Measurements from ENCODE around the gene TAS1R2. TPM values are rescaled to one million over a fixed set of nuclear protein-coding genes. Genes with fewer than 3 reads are reported as not detected.

Gene TAS1R2
- polyA plus RNA-seq, 2 of the 4 experiments (the other 2 are of a cell fraction) = not detected

DNA sequence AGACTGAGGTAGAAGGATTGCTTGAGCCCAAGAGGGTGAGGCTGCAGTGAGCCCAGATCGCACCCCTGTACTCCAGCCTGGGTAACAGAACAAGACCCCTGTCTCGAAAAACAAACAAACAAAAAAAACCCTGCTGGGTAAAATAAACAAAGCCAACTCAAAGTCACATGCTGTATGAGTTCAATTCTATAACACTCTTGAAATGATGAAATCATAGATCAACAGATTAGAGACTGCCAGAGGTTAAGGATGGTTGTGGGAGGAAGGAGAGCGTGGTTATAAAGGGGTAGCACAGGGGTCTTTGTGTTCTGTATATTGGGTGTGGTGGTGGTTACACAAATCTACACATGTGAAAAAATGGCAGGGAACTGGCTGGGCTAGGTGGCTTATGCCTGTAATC is 62.5 kb downstream of the TAS1R2 start (continued):
- no peak for TF ChIP-seq MAZ (IDR thresholded peaks at IDR 0.05; ENCODE audit: borderline replicate concordance, low read depth, low read length)
- no peak for TF ChIP-seq USF2 (IDR thresholded peaks at IDR 0.05)
- no peak for TF ChIP-seq CHD2 (IDR thresholded peaks at IDR 0.05; ENCODE audit: low read length, partially characterized antibody)
- no peak for TF ChIP-seq ESRRA (IDR thresholded peaks at IDR 0.05; ENCODE audit: borderline replicate concordance, low read length)
- TF ChIP-seq ZC3H11A (IDR thresholded peaks at IDR 0.05) = no peak

GRCh38 chr1:18795002-18795689 is 64.3 kb downstream of the TAS1R2 start:
- POLR2A ChIA-PET = no interaction called here
- no peak overlapping the region for H3K27ac ChIP-seq
- H3K4me3 ChIP-seq = no peak overlapping the region
- H3K9me3 ChIP-seq = no peaks in the 10 kb centered on the region
- ATAC-seq (no peak), DNase-seq (ENCODE audit: low read depth in 1 of 2, low spot score in 1 of 2) (no peak), FAIRE-seq (no peak)
- no peak overlapping the region for H3K4me2 ChIP-seq
- H3K4me1 ChIP-seq = no peaks in the 10 kb centered on the region
- no peak for TF ChIP-seq RNF2 (IDR thresholded peaks at IDR 0.05; ENCODE audit: borderline replicate concordance, low read depth)
- no peak for TF ChIP-seq RFX5 (IDR thresholded peaks at IDR 0.05)
- no peak for TF ChIP-seq NPAS2 (CRISPR knock-in tag; IDR thresholded peaks at IDR 0.05; ENCODE audit: borderline replicate concordance)
- TF ChIP-seq FOSL2 (IDR thresholded peaks at IDR 0.05) = no peak
- no peak for TF ChIP-seq FOSL2 (CRISPR knock-in tag; IDR thresholded peaks at IDR 0.05)
- no peak for TF ChIP-seq SREBF2 (IDR thresholded peaks at IDR 0.05)
- TF ChIP-seq ATOH8 (CRISPR knock-in tag; IDR thresholded peaks at IDR 0.05; ENCODE audit: low read depth) = no peak
- TF ChIP-seq HEYL (CRISPR knock-in tag; IDR thresholded peaks at IDR 0.05) = no peak
- TF ChIP-seq CBX8 (IDR thresholded peaks at IDR 0.05) = no peak
- TF ChIP-seq, protein P1, sequence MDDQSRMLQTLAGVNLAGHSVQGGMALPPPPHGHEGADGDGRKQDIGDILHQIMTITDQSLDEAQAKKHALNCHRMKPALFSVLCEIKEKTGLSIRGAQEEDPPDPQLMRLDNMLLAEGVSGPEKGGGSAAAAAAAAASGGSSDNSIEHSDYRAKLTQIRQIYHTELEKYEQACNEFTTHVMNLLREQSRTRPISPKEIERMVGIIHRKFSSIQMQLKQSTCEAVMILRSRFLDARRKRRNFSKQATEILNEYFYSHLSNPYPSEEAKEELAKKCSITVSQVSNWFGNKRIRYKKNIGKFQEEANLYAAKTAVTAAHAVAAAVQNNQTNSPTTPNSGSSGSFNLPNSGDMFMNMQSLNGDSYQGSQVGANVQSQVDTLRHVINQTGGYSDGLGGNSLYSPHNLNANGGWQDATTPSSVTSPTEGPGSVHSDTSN (IDR thresholded peaks at IDR 0.05) = no peak
- TF ChIP-seq E2F6 (IDR thresholded peaks at IDR 0.05; ENCODE audit: borderline replicate concordance, low read depth) = no peak
- TF ChIP-seq KDM1A (IDR thresholded peaks at IDR 0.05; ENCODE audit: low read depth) = no peak
- CTCF ChIA-PET = interaction anchor here (0.5 to 4.0 kb wide), 7 partner anchors 24 to 1423 kb away, joined by 3 to 18 read pairs (median 3); partner anchors contain the start of gene PADI6
- 84% methylated on average over 12 of the region's 14 CpGs for WGBS (ENCODE audit: missing lambda C conversion rate)

DNA sequence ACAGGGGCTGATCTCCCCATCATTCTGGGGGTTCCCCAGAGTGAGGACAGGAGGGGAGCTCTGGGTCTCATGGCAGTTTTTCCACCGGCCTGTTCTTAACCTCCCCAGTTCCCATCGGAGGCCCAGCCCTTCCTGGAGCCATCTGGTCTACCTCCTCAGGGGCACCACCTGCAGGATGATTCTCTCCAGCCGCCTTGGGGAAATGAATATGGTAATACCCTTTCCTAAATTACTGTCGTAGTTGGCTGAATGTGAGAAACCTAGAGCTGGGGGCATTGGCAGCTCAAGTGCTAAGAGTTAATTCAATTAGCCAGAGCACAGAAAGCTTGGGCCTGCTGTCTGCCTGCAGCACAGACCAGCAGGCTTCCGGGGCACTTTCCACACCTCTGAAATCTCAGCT is 64.9 kb downstream of the TAS1R2 start:
- Histone ChIP-seq H3K4me3 (no peak overlapping the region), H3K9me3 (no peaks in the 10 kb centered on the region), H3K4me1 (no peaks in the 10 kb centered on the region), H3K27ac (no peak overlapping the region), H3K4me2 (no peak overlapping the region)
- DNase-seq (ENCODE audit: low read depth in 1 of 2, low spot score in 1 of 2) (peak in 1 of 2 experiments; percentile 22), FAIRE-seq (no peak), ATAC-seq (peak in 1 of 2 experiments; percentile 59; a peak in 3 of 6 replicates)
- ChIA-PET POLR2A (no interaction called here), CTCF (interaction anchor here (0.9 to 4.0 kb wide), 5 partner anchors 26 to 1423 kb away, joined by 3 to 18 read pairs (median 4); partner anchors contain the start of gene PADI6)
- WGBS (ENCODE audit: missing lambda C conversion rate) = 62% methylated on average over 5 of the region's 5 CpGs
- TF ChIP-seq RNF2 (IDR thresholded peaks at IDR 0.05; ENCODE audit: borderline replicate concordance, low read depth) = no peak
- TF ChIP-seq MAZ (IDR thresholded peaks at IDR 0.05; ENCODE audit: borderline replicate concordance, low read depth, low read length) = no peak
- TF ChIP-seq CBX8 (IDR thresholded peaks at IDR 0.05) = no peak
- no peak for TF ChIP-seq USF2 (IDR thresholded peaks at IDR 0.05)
- TF ChIP-seq FOXS1 (CRISPR knock-in tag; IDR thresholded peaks at IDR 0.05) = no peak

Data from A549 (cell line).